NCI-H510A treated with DMSO at 0.1 percent for 48 hours (cell line): ENCODE results near the gene STAT5B.
"Not testable (repeated sequence)": the region's sequence is repeated elsewhere in the genome, so short reads cannot be mapped to it uniquely, and the experiment has no call there.

Experiments
- DNase-seq: peaks from one replicate; lab custom pipeline; 2025; lab: John Stamatoyannopoulos, UW

STAT5B gene

GRCh38 chr17:42305543-42306384 is 29.6 kb upstream of the STAT5B start:
- DNase-seq = no peak

DNA sequence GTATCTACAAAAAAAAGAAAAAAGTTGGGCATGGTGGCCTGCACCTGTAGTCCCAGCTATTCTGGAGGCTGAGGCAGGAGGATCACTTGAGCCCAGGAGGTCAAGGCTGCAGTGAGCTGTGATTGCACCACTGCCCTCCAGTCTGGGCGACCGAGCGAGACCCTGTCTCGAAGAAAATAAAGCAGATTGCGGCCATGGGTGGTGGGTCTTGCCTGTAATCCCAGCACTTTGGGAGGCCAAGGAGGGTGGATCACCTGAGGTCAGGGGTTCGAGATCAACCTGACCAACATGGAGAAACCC is 28.8 kb upstream of the STAT5B start:
- not testable (repeated sequence) for DNase-seq

- DNase-seq = no peak
Measured at GRCh38 chr17:42304187-42305030, 28.2 kb upstream of the STAT5B start.

- DNase-seq = no peak
Measured at GRCh38 chr17:42303694-42304093, 27.5 kb upstream of the STAT5B start.

DNA sequence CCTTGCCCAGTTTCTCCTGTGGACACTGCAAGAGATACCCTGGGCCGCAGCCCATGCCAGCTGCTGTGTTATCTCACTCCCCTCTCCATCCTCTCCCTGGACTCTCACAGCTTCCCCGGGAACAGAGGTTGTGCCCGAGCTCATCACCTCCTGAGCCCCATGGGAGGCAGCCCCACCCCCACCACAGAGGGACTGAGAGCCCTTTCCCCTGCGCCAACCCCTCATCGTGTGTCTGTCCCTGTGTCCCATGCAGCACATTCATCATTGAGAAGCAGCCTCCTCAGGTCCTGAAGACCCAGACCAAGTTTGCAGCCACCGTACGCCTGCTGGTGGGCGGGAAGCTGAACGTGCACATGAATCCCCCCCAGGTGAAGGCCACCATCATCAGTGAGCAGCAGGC is 24.8 kb upstream of the STAT5B start:
- DNase-seq = no peak

GRCh38 chr17:42299913-42300312 is 23.7 kb upstream of the STAT5B start:
- DNase-seq = not testable (repeated sequence)

- not testable (repeated sequence) for DNase-seq
Measured at GRCh38 chr17:42299361-42299760, 23.2 kb upstream of the STAT5B start.

DNA sequence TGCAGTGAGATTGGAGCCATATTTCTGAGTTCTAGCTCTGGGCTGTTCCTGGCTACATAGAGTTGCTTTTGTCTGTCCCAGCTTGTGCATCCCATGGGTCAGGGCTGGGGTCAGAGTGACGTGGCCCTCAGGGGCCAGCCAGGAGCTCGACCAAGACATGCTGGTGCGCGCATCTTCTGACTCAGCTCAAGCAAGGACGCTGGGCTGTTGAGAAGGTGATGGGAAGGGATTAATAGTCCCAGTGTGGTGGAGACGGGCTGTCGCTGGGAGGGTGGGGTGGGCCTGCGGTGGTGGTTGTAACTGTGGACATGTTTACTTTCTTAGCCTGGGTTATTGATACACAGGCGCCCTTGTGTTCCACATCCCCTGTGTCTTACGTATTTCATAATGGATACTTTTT is 21.6 kb upstream of the STAT5B start:
- not testable (repeated sequence) for DNase-seq

DNA sequence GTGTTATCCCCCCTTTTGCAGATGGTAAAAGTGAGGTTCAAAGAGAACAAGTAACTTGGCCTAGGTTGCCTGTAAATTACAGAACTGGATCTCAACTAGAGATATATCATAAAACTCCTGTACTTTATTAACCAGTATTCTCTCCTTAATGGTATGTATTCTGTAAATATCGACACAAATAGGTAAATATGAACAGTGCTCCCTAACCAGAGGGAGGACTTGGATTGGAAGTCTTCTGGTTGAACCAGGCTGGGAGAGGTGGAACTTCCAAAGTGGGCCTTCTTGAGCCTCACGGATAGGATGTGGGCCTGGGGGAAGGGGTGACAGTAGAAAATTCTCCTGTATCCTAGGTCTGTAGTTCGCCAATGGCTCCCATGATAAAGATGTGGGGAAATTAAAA is 19.8 kb upstream of the STAT5B start:
- no peak for DNase-seq

DNA sequence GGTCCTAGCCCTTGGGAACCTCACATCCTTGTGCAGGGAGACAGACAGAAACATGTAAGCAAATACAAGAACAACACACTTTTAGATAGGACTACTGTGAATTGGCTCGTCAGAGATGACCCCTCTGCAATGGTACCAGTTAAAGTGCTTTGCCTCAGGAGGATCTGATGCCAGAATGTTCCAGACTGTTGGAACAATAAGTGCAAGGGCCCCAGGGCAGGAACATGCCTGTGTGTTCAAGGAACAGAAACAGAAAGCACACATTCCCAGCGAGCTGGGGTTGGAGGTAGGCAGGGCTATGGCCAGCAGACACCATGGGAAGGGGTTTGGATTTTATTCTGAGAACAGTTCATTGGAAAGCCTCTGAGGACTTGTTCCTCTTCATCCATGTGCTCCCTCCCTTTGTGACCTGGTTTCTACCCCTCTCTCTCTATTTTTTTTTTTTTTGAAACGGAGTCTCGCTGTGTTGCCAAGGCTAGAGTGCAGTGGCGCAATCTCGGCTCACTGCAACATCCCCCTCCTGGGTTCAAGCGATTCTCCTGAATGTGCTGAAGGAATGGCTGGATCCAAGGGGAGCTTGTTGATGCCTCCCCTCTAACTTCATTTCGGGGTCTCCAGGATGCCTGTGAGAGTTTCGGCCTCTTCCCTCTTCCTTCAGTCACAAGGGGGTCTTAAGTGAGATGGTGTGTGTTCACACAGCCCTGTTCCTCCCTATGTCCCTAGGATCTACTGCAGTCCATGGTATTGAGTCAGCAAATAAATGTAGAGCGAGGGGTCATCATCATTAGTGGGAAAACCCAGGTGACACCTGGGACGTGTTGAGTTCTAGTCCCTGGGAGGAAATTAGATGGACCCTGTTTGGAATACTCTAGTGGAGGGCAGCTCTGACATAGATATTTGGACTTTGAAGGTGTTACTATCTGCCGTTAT is 18.5 kb upstream of the STAT5B start:
- no peak for DNase-seq

DNA sequence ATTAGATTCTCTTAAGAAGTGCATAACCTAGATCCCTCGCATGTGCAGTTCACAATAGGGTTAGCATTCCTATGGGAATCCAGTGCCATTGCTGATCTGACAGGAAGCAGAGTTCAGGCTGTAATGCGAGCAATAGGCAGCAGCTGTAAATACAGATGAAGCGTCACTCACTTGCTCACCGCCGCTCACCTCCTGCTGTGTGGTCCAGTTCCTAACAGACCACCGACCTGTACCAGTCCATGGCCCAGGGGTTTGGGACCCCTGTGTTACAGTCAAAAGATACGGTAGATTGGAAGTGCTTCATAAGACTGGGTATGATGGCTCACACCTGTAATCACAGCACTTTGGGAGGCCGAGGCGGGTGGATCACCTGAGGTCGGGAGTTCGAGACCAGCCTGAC is 14.9 kb upstream of the STAT5B start:
- DNase-seq = no peak

DNA sequence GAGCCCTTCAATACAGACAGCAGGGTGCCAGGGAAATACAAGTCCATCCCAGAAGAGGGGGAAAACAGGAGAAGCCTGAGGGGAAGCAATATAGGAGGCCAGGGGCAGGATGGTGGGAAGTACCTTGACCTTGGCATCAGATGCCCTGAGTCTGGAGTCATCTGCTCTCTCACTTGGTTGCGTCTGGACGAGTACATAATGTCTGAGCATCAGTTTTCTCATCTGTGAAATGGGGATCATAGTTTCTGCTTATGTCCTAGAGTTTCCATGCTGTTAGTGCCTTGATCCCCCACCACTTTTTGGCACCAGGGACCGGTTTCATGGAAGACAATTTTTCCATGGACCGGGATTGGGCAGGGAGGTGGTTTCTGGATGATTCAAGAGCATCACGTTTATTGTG is 14.4 kb upstream of the STAT5B start:
- DNase-seq = no peak

GRCh38 chr17:42289611-42290181 is 13.5 kb upstream of the STAT5B start:
- DNase-seq = no peak

DNA sequence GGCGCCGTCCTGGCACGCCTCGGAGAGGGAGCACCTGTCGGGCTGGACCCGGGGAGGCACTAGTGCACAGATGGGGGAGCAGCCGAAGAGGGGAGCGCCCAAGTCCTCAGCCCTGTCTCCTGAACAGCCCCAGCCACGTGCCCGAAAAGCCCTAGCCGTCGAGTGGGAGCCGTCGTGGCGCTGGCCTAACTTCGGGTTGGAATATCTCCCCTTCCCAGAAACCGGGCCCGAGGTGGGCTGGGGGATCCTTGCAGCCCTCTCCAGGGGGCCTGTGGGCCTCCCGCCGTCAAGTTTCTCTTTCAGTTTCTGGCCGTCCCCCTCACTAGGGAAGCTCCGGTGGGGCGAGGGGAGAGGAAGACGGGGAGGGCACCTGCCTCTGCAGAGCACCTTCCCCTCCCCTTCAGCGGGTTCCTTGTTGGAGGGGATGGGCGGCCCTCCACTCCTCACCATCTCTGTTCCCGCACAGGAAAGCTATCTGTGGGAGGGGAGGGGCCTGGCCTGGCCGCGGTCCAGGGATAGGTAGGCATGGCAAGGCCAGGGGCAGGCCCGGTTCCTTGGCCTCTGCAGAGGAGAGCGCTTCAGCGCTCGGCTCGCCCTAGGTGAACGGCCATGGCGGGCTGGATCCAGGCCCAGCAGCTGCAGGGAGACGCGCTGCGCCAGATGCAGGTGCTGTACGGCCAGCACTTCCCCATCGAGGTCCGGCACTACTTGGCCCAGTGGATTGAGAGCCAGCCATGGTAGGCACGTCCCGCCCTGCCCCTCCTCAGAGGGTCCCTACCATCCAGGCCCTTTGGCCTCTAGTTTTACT is 12.8 kb upstream of the STAT5B start:
- DNase-seq = no peak

DNA sequence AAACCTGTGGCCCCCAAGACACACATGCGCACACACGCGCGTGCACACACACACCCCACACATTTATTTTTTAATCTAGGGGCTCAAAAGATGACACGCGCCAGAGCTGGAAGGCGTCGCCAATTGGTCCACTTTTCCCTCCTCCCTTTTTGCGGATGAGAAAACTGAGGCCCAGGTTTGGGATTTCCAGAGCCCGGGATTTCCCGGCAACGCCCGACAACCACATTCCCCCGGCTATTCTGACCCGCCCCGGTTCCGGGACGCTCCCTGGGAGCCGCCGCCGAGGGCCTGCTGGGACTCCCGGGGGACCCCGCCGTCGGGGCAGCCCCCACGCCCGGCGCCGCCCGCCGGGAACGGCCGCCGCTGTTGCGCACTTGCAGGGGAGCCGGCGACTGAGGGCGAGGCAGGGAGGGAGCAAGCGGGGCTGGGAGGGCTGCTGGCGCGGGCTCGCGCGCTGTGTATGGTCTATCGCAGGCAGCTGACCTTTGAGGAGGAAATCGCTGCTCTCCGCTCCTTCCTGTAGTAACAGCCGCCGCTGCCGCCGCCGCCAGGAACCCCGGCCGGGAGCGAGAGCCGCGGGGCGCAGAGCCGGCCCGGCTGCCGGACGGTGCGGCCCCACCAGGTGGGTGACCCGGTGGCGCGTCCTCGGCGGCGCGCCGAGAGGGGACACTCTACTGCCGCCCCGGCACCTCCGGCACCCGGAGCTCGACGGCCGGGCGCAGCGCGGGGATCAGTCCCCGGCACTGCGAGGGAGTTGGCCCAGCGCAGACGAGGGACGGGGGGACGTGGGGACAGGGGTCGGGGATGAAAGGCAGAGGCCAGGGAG is 12.0 kb upstream of the STAT5B start, which contains the start of gene STAT5A:
TSS of gene STAT5A (plus strand) at position 522 of the 826 bp plus-strand sequence. CDS start 914 bp downstream, outside the sequence.
- DNase-seq = peak; percentile 36

DNA sequence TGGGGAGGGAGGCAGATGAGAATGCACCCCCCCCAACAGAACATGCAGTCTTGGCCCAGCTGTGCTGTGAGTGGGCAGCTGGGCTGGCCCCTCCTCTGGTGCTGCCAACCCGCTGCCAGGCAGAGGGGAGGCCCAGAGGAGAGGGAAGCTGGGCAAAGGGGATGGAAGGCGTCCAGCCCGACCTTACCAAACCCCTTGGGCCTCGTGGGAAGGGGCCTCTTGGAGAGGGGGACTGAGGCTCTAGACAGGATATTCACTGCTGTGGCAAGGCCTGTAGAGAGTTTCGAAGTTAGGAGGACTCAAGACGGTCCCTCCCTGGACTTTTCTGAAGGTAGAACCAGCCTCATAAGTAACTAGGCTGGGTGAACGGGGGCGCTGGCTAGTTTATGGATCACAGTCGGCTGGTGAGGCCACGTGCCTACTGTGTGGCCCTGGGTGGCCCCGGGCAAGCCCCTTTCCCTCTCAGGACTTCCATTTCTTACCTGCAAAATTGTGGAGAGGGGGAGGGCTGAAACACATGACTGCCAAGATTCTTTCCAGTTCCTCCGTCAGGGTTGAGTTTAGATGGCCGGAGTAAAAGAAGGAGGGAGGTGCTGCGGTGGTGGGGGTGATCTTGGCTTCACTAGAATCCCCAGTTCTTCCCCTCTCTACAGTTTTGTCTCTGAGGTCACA is 11.2 kb upstream of the STAT5B start:
- no peak for DNase-seq

DNA sequence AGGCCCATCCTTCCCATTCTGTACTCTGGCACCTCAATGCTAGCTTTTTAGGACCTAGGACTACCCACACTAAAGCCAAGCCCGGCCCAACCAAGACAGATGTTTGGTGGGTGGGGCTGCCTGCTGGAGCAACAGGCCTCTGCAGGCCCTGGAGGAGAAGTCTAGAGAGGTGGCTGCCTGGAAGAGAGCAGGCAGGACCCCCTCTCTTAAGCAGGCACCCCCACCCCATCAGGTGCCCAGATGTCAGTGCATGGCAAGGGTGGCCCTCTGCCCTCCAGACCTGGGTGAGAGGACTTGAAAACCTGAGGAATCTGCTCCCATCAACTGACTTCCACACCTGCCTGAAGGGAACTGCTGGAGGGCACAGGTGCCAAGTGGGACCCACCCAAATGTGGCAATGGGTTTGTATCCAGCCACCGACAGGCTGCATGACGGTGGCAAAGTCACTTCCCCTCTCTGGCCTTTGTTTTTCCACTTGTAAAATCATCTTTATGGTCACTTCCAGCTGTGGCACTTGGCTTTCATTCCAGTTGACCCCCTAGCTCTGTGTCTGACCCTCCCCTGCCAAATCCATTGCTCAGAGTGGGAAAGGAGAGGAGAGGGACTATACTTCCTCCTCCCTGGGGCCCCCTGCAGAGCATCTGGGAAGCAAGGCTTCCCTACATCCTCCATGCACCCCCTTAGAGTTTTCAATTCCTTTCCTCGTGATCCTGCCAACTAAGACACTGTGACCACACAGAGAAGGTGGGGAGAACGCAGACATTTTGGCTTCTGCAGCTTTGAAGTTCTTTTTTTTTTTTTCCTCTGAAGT is 10.4 kb upstream of the STAT5B start:
- DNase-seq = no peak

DNA sequence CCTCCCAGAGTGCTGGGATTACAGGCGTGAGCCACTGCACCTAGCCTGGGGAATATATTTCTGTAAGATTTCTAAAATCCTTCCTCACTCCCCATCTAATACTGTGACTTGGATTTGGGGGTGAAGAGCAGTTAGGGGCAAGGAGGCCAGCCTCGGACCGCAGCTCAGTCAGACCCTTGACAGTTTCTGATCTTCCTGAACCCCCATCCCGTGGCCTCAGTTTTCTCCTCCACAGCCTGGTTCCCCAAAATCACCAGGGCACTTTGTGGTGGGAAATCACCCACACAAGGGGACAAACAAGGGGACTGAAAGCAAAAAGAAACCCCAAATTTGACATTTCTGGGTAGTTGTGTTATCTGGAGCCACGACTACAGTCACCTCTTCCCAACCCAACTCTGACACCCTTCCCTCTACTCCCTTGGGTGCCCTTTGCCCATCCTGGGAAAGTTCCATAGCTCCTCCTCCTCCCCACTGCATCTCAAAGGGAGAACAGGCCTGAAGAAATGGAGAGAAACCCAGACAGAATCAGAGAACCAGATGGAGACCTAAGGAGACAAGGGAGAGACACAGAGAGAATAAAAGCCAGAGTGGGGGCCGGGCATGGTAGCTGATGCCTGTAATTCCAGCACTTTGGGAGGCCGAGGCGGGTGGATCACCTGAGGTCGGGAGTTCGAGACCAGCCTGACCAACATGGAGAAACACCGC is 9.3 kb upstream of the STAT5B start:
- no peak for DNase-seq
